ENCODE data around the gene DLGAP1. TPM values are rescaled to one million over a fixed set of nuclear protein-coding genes. Genes with fewer than 3 reads are reported as not detected.

DLGAP1 gene
- polyA plus RNA-seq, 1 of the 3 experiments (the other 2 are of a cell fraction): not detected

DNA sequence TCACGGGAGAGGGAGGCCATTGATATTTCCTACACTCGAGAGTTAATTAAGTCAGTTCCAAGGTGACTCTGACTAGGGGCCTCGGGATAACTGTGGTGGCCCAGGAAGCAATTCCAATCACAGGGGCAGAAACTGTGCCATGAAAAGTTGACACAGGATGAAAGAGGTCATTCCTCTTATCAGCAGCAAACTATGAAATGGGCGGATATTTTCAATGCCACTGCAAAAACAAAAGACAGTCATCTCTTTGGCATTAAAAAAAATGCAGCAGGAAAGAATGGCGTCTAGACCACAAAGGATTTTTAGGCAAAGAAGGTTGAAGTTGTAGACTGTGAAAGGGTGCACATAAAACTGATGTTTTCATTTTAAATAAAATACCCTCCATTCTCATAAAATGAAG is 955.1 kb downstream of the DLGAP1 start:
- no peak overlapping the region for H3K27ac ChIP-seq (ENCODE audit: low read depth in 2 of 2, low read length in 1 of 2)
- peak overlapping the region; percentile 69; the same call in 1 of the 2 replicates for H3K4me2 ChIP-seq
- no peak overlapping the region for H3K9ac ChIP-seq
- H3K4me3 ChIP-seq (ENCODE audit: low read depth in 2 of 2, low read length in 1 of 2): no peak overlapping the region
- POLR2A ChIA-PET: no interaction called here
- H3K9me3 ChIP-seq: no peaks in the 10 kb centered on the region
- no peak for TF ChIP-seq NFIC (IDR thresholded peaks at IDR 0.05; ENCODE audit: borderline replicate concordance)
- no peak for TF ChIP-seq RFX5 (IDR thresholded peaks at IDR 0.05; ENCODE audit: low read length)
- TF ChIP-seq RXRA (IDR thresholded peaks at IDR 0.05; ENCODE audit: borderline replicate concordance, low read depth): no peak
- TF ChIP-seq, protein P1, sequence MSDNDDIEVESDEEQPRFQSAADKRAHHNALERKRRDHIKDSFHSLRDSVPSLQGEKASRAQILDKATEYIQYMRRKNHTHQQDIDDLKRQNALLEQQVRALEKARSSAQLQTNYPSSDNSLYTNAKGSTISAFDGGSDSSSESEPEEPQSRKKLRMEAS (IDR thresholded peaks at IDR 0.05; ENCODE audit: low read depth): no peak
- TF ChIP-seq NRF1 (IDR thresholded peaks at IDR 0.05; ENCODE audit: low read depth, low read length): no peak
- no peak for TF ChIP-seq RCOR1 (IDR thresholded peaks at IDR 0.05; ENCODE audit: low read length)
- TF ChIP-seq EZH2phosphoT487 (IDR thresholded peaks at IDR 0.05; ENCODE audit: borderline replicate concordance, low read depth): no peak
- TF ChIP-seq MEF2A (IDR thresholded peaks at IDR 0.05; ENCODE audit: borderline replicate concordance, low read depth): no peak
- no peak for TF ChIP-seq IRF3 (IDR thresholded peaks at IDR 0.05; ENCODE audit: low read depth, low read length)
- no peak for TF ChIP-seq PBX3 (IDR thresholded peaks at IDR 0.05)
- no peaks in the 10 kb centered on the region for H3F3A ChIP-seq (replicated peaks; ENCODE audit: insufficient read depth)
- CTCF ChIA-PET: interaction anchor here (1.0 to 1.4 kb wide), 2 partner anchors 86 to 203 kb away, joined by 3 to 5 read pairs; no protein-coding TSS in a partner anchor
- H3K79me2 ChIP-seq (ENCODE audit: insufficient read depth): no peaks in the 10 kb centered on the region
- no peaks in the 10 kb centered on the region for H3K9me2 ChIP-seq
- no peaks in the 10 kb centered on the region for H4K20me1 ChIP-seq (ENCODE audit: insufficient read depth)
- DNase-seq: no peak
- WGBS (ENCODE audit: low lambda C conversion rate): 84% methylated on average over 5 of the region's 5 CpGs
- peaks cover 0 to 13% of the 10 kb centered on the region in 2 experiments; a peak in 2 of 4 replicates for H3K4me1 ChIP-seq (ENCODE audit: control insufficient read depth in 1 of 2, insufficient read depth in 2 of 2, low read depth in 1 of 2, low read length in 1 of 2)
- H3K27me3 ChIP-seq (ENCODE audit: insufficient read depth): no peaks in the 10 kb centered on the region
- no peaks in the 10 kb centered on the region for H3K36me3 ChIP-seq (replicated peaks in 1 of 2; ENCODE audit: control insufficient read depth in 1 of 2, insufficient read depth in 2 of 2, low read length in 1 of 2)
- peak overlapping the region; percentile 89; the same call in 1 of the 2 replicates for H2AFZ ChIP-seq (ENCODE audit: low read depth)

DNA sequence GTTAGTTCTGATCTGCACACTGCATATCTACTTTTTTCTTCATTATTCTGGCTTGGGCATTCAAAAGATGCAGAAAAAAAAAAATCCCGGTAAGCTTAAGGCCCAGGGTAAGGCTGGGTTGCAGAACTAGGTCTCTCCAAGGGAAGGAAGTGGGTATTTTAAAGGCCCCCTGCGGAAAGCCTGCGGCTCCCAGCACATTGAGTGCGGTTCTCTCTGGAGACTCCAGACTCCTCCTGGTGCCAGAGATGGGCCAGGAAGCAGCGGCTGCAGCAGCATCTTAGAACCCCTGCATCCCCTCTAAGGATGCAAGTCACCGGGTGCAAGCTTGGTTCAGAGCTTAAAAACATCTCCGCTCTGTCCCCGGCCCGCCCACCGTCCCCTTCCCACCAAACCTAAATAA is 955.6 kb downstream of the DLGAP1 start:
- H4K20me1 ChIP-seq (ENCODE audit: insufficient read depth): no peaks in the 10 kb centered on the region
- ChIA-PET CTCF (interaction anchor here (1.0 to 1.5 kb wide), 7 partner anchors 10 to 202 kb away, joined by 3 to 7 read pairs (median 5); no protein-coding TSS in a partner anchor), POLR2A (interaction anchor here (1.1 kb wide), 1 partner anchor 31 kb away, joined by 4 read pairs; no protein-coding TSS in a partner anchor)
- H3K9me2 ChIP-seq: no peaks in the 10 kb centered on the region
- H3K27me3 ChIP-seq (ENCODE audit: insufficient read depth): no peaks in the 10 kb centered on the region
- no peaks in the 10 kb centered on the region for H3F3A ChIP-seq (replicated peaks; ENCODE audit: insufficient read depth)
- peaks cover 0 to 13% of the 10 kb centered on the region in 2 experiments; a peak in 2 of 4 replicates for H3K4me1 ChIP-seq (ENCODE audit: control insufficient read depth in 1 of 2, insufficient read depth in 2 of 2, low read depth in 1 of 2, low read length in 1 of 2)
- H3K79me2 ChIP-seq (ENCODE audit: insufficient read depth): no peaks in the 10 kb centered on the region
- H3K9me3 ChIP-seq: no peaks in the 10 kb centered on the region
- peak overlapping the region; percentile 69 for H3K4me2 ChIP-seq
- H3K27ac ChIP-seq (ENCODE audit: low read depth in 2 of 2, low read length in 1 of 2): no peak overlapping the region; a peak in 1 of 4 replicates
- peak; percentile 55 for DNase-seq
- peak overlapping the region; percentile 89 for H2AFZ ChIP-seq (ENCODE audit: low read depth)
- WGBS (ENCODE audit: low lambda C conversion rate): 83% methylated on average over 10 of the region's 10 CpGs
- peak overlapping the region; percentile 51 to 54 for H3K4me3 ChIP-seq (ENCODE audit: low read depth in 2 of 2, low read length in 1 of 2)
- TF ChIP-seq RFX5 (IDR thresholded peaks at IDR 0.05; ENCODE audit: low read length): no peak
- H3K36me3 ChIP-seq (replicated peaks in 1 of 2; ENCODE audit: control insufficient read depth in 1 of 2, insufficient read depth in 2 of 2, low read length in 1 of 2): no peaks in the 10 kb centered on the region
- H3K9ac ChIP-seq: no peak overlapping the region
